HepG2 (cell line): ENCODE data around the gene SLC9A5. TPM values are rescaled to one million over a fixed set of nuclear protein-coding genes. Genes with fewer than 3 reads are reported as not detected.

Experiments
- ATAC-seq: fragments of 200-7000 bp; cut with Tn5 transposase; 3 replicates; pipeline ENCODE4 v1.9.1; 2020; ENCODE audit warnings: mild to moderate bottlenecking, moderate library complexity
- BruUV-seq: library from RNA; stranded (reverse); fragments of 400-500 nt; replicated peaks from 2 replicates; lab custom pipeline; 2021; lab: Mats Ljungman, UMichigan
- CTCF ChIA-PET: fragments of 300-600 bp; formaldehyde crosslinking; extraction: SDS; loops from one replicate; lab custom pipeline; 2021; ENCODE audit warnings: low total read pairs, inconsistent platforms, low intra/inter-chr PET ratio; lab: Yijun Ruan, JAX
- POLR2A ChIA-PET: fragments of 350-600 bp; sonication (Branson Sonifier 250); formaldehyde crosslinking; loops from one replicate; lab custom pipeline; 2020; ENCODE audit warnings: antibody characterized with exemption, inconsistent platforms; lab: Yijun Ruan, JAX
- DNase-seq: peaks from one replicate; pipeline ENCODE4 v3.0.0-alpha.2; 2015; ENCODE audit warnings: low spot score
- FAIRE-seq: peaks from 3 replicates; lab custom pipeline; 2011; peaks lifted over from hg19 to GRCh38; lab: Jason Lieb, UNC
- H2AFZ ChIP-seq: one replicate; pipeline ENCODE4 v1.6.1; 2011; ENCODE audit warnings: low read length, inconsistent platforms
- H3K27ac ChIP-seq: fragments of 300-600 bp; 3 replicates; pipeline ENCODE4 v1.8.0; 2011; ENCODE audit warnings: mixed run types, mild to moderate bottlenecking, mixed read lengths, low read length, inconsistent platforms; ENCODE audit not compliant: insufficient read depth; ENCODE audit errors: extremely low read length
- H3K27me3 ChIP-seq, 2 experiments: fragments of 200-600 bp in 1 of 2; 2 replicates in 1 of 2; 3 replicates in 1 of 2; pipeline versions ENCODE4 v1.6.0 to v1.8.0; 2011; ENCODE audit warnings: low read length in 2 of 2, mild to moderate bottlenecking in 2 of 2, moderate library complexity in 2 of 2, inconsistent platforms in 1 of 2; ENCODE audit not compliant: insufficient read depth in 2 of 2, control insufficient read depth in 1 of 2
- H3K36me3 ChIP-seq, 2 experiments: fragments of 200-600 bp in 1 of 2; replicated peaks in 1 of 2; 2 replicates in 1 of 2; 3 replicates in 1 of 2; pipeline versions ENCODE4 v1.5.1 to v1.8.0; 2011; ENCODE audit warnings: low read length in 2 of 2, inconsistent platforms in 1 of 2; ENCODE audit not compliant: insufficient read depth in 2 of 2, control insufficient read depth in 1 of 2
- H3K4me1 ChIP-seq: 2 replicates; pipeline ENCODE4 v1.5.1; 2012; ENCODE audit warnings: low read length, inconsistent platforms; ENCODE audit not compliant: insufficient read depth
- H3K4me2 ChIP-seq: 2 replicates; pipeline ENCODE4 v1.6.0; 2011; ENCODE audit warnings: low read depth, low read length, inconsistent platforms
- H3K4me3 ChIP-seq, 3 experiments: fragments of 200-600 bp in 1 of 3; sonication (generic), shearing (Covaris generic) in 1 of 3; replicated peaks in 1 of 3; 2 replicates each; pipeline ENCODE4 v1.5.1; 2011 to 2016; ENCODE audit warnings: low read length in 3 of 3, inconsistent platforms in 2 of 3, low read depth in 2 of 3, mild to moderate bottlenecking in 2 of 3, control low read depth in 1 of 3, mixed read lengths in 1 of 3; ENCODE audit not compliant: insufficient read depth in 1 of 3
- H3K79me2 ChIP-seq: one replicate; pipeline ENCODE4 v1.6.1; 2011; ENCODE audit warnings: low read length, inconsistent platforms; ENCODE audit not compliant: insufficient read depth
- H3K9ac ChIP-seq: 2 replicates; pipeline ENCODE4 v1.6.0; 2011; ENCODE audit warnings: mild to moderate bottlenecking, low read depth, low read length, inconsistent platforms; ENCODE audit not compliant: insufficient read depth
- H3K9me3 ChIP-seq: 2 replicates; pipeline ENCODE4 v1.5.1; 2012; ENCODE audit warnings: mild to moderate bottlenecking, low read length
- H4K20me1 ChIP-seq: 2 replicates; pipeline ENCODE4 v1.6.0; 2011; ENCODE audit warnings: inconsistent platforms, mild to moderate bottlenecking, low read length, moderate library complexity; ENCODE audit not compliant: insufficient read depth
- DPF2 ChIP-seq: sonication (generic); formaldehyde crosslinking; IDR thresholded peaks from 2 replicates; pipeline ENCODE4 v1.4.0; 2020; ENCODE audit warnings: mild to moderate bottlenecking, low read depth, missing genetic modification reagents, borderline replicate concordance
- E2F5 ChIP-seq: sonication (generic); formaldehyde crosslinking; conservative IDR thresholded peaks from 2 replicates; pipeline ENCODE4 v1.4.0; 2020; ENCODE audit warnings: missing genetic modification reagents
- HDAC6 ChIP-seq: fragments of 200-600 bp; sonication (generic); IDR thresholded peaks from 2 replicates; pipeline ENCODE4 v1.7.0; 2017; ENCODE audit warnings: mild to moderate bottlenecking, antibody characterized with exemption, low read length, low read depth
- KLF16 ChIP-seq, 2 experiments: sonication (generic) in 1 of 2; formaldehyde crosslinking in 1 of 2; IDR thresholded peaks; 2 replicates each; pipeline versions ENCODE4 v1.6.1 to v1.8.0; 2016 to 2023; ENCODE audit warnings: missing genetic modification reagents in 2 of 2, missing compliant biosample characterization in 1 of 2
- MAZ ChIP-seq, 2 experiments: sonication (generic) in 1 of 2; formaldehyde crosslinking in 1 of 2; IDR thresholded peaks; 2 replicates each; pipeline versions ENCODE4 v1.5.0 to v1.6.1; 2012 to 2020; ENCODE audit warnings: low read depth in 2 of 2, mild to moderate bottlenecking in 2 of 2, borderline replicate concordance in 1 of 2, improper control_type of control experiment in 1 of 2, low read length in 1 of 2, missing genetic modification reagents in 1 of 2, moderate library complexity in 1 of 2
- MTA3 ChIP-seq: sonication (generic); formaldehyde crosslinking; IDR thresholded peaks from 2 replicates; pipeline ENCODE4 v1.4.0; 2020; ENCODE audit warnings: missing genetic modification reagents
- NCOA5 ChIP-seq: sonication (generic); formaldehyde crosslinking; IDR thresholded peaks from 2 replicates; pipeline ENCODE4 v1.4.0; 2020; ENCODE audit warnings: missing genetic modification reagents
- RERE ChIP-seq: IDR thresholded peaks from 2 replicates; pipeline ENCODE4 v1.6.1; 2016; ENCODE audit warnings: low read depth, missing genetic modification reagents, missing compliant biosample characterization
- REXO4 ChIP-seq: sonication (generic); formaldehyde crosslinking; IDR thresholded peaks from 2 replicates; pipeline ENCODE4 v1.8.0; 2022; ENCODE audit warnings: missing genetic modification reagents, mild to moderate bottlenecking, borderline replicate concordance
- SALL2 ChIP-seq: sonication (generic); formaldehyde crosslinking; IDR thresholded peaks from 2 replicates; pipeline ENCODE4 v1.8.1; 2023; ENCODE audit warnings: mild to moderate bottlenecking, missing genetic modification reagents, inconsistent platforms
- ZNF530 ChIP-seq: sonication (generic); formaldehyde crosslinking; IDR thresholded peaks from 2 replicates; pipeline ENCODE4 v1.5.0; 2020; ENCODE audit warnings: low read depth, mild to moderate bottlenecking, missing genetic modification reagents
- ZNF660 ChIP-seq: sonication (generic); formaldehyde crosslinking; IDR thresholded peaks from 2 replicates; pipeline ENCODE4 v1.5.1; 2020; ENCODE audit warnings: mild to moderate bottlenecking, low read depth, missing genetic modification reagents, borderline replicate concordance
- ZNF776 ChIP-seq: sonication (generic); formaldehyde crosslinking; IDR thresholded peaks from 2 replicates; pipeline ENCODE4 v1.4.0; 2020; ENCODE audit warnings: mild to moderate bottlenecking, missing genetic modification reagents
- WGBS: methylation state at CpG from one replicate; pipeline ENCODE4 v1.1.6; 2017; ENCODE audit warnings: low lambda C conversion rate; 5-methylcytosine and 5-hydroxymethylcytosine counted together
- in situ Hi-C: cut with HindIII; loops from 2 replicates; pipeline ENCODE4 v1.10.0; 2017; ENCODE audit warnings: low pct_unique_long_range_greater_than_20kb; ENCODE audit not compliant: extremely low pct_ligation_motif_present
- intact Hi-C: fragments of 100-400 bp; cut with micrococcal nuclease; formaldehyde crosslinking; loops from one replicate; pipeline ENCODE4 v1.10.0; 2022; ENCODE audit not compliant: unreplicated experiment
- polyA plus RNA-seq, 8 experiments: library from polyadenylated mRNA; depleted of rRNA in 3 of 8; stranded (reverse) in 7 of 8; unstranded in 1 of 8; fragments of >200 nt; fragmentation: Illumina TruSeq in 4 of 8; extraction: Trizol in 4 of 8; gene quantifications; 2 replicates each; pipeline versions ENCODE4 v1.2.1 to v1.2.3, GENCODE V29; 2011 to 2016; ENCODE audit warnings: low read depth in 4 of 8, missing spikeins in 1 of 8, mixed read lengths in 1 of 8; ENCODE audit not compliant: insufficient read depth in 1 of 8
- total RNA-seq, 5 experiments: library from RNA; depleted of rRNA; stranded (reverse); fragments of >200 nt; fragmentation: Illumina TruSeq; extraction: Trizol; gene quantifications; 2 replicates each; pipeline ENCODE4 v1.2.3, GENCODE V29; 2016; ENCODE audit warnings: low read depth in 1 of 5
- TF ChIP-seq, protein P1 (sequence below): sonication (generic); formaldehyde crosslinking; IDR thresholded peaks from 2 replicates; pipeline ENCODE4 v1.4.0; 2020; ENCODE audit warnings: missing genetic modification reagents

The SLC9A5 gene
- total and polyA plus RNA-seq, 2 of the 13 experiments (the other 11 are each of a cell fraction or from before 2014, with no cell fraction given), result 0.58 to 1.4 TPM

DNA sequence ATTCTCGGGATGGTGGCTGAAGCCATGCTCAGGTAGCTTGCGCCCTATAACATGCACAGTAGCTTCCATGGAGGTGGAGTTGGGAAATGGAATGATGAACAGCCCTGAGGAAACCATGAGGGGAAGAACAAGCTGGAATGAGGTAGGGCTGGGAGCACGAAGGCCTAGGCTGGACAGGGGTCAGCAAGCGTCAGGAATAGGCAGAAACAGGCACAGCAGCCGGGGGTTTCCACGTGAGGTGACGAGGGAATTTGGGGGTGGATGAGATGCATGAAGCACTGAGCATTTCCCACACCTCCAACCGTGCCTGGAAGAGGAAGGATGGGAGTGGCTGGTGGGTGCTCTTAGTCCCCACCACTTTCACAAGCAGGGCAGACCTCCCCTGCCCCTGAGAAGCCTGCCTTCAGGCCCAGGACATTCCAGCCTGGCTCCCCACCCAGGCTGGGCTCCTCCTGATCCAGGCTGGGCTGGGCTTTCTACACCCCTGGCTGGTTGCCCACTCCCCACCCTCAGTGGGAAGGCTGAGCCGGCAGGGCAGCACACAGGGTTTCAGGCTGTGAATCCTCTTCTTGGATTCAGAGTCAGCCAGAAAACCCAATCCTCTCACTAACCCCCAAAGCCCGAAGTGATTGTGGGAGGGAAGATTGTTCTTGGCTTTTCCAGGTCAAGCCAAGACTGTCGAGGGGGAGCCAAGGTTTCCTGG lies 52.5 kb downstream of the SLC9A5 start:
- WGBS, result 7% methylated on average over 9 of the region's 11 CpGs
- no peaks in the 10 kb centered on the region for H3K4me1 ChIP-seq
- H3K36me3 ChIP-seq, result no peaks in the 10 kb centered on the region
- H3K79me2 ChIP-seq, result no peaks in the 10 kb centered on the region
- no peak overlapping the region for H3K27ac ChIP-seq
- H3K4me2 ChIP-seq, result no peak overlapping the region
- FAIRE-seq (no peak), DNase-seq (no peak), ATAC-seq (no peak)
- H3K9me3 ChIP-seq, result no peaks in the 10 kb centered on the region
- ChIA-PET POLR2A (no interaction called here), CTCF (no interaction called here)
- intact Hi-C loops (no loop called here), in situ Hi-C loops (no loop called here)
- H3K4me3 ChIP-seq, result no peak overlapping the region
- H3K9ac ChIP-seq, result no peak overlapping the region
- H3K27me3 ChIP-seq, result peaks cover 4 to 41% of the 10 kb centered on the region in 2 experiments; a peak in 4 of 5 replicates
- no peak overlapping the region for H2AFZ ChIP-seq
- TF ChIP-seq RERE (no peak), ZNF660 (CRISPR knock-in tag) (no peak), REXO4 (no peak), E2F5 (CRISPR knock-in tag) (no peak), SALL2 (CRISPR knock-in tag) (no peak), ZNF530 (CRISPR knock-in tag) (no peak), ZNF776 (no peak), KLF16 (CRISPR knock-in tag; IDR thresholded peaks at IDR 0.05) (no peak), DPF2 (CRISPR knock-in tag) (no peak), NCOA5 (no peak), MTA3 (CRISPR knock-in tag) (no peak), HDAC6 (no peak), MAZ (IDR thresholded peaks at IDR 0.05; ENCODE audit: borderline replicate concordance, low read depth, low read length) (no peak), MAZ (CRISPR knock-in tag; IDR thresholded peaks at IDR 0.05; ENCODE audit: low read depth) (no peak)
- TF ChIP-seq, protein P1, sequence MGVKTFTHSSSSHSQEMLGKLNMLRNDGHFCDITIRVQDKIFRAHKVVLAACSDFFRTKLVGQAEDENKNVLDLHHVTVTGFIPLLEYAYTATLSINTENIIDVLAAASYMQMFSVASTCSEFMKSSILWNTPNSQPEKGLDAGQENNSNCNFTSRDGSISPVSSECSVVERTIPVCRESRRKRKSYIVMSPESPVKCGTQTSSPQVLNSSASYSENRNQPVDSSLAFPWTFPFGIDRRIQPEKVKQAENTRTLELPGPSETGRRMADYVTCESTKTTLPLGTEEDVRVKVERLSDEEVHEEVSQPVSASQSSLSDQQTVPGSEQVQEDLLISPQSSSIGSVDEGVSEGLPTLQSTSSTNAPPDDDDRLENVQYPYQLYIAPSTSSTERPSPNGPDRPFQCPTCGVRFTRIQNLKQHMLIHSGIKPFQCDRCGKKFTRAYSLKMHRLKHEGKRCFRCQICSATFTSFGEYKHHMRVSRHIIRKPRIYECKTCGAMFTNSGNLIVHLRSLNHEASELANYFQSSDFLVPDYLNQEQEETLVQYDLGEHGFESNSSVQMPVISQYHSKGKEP (CRISPR knock-in tag), result no peak
- no peaks in the 10 kb centered on the region for H4K20me1 ChIP-seq
- no TSS peak for BruUV-seq
